Skeletal muscle tissue (tissue), 4 donors: ENCODE measurements around the gene DEGS2. TPM values are rescaled to one million over a fixed set of nuclear protein-coding genes. Genes with fewer than 3 reads are reported as not detected.

ENCODE experiments used
- H3K27ac ChIP-seq: one replicate; pipeline ENCODE4 v1.7.0; 2013; ENCODE audit warnings: mild to moderate bottlenecking, low read depth, low read length, inconsistent platforms
- H3K27me3 ChIP-seq, 3 donors: one replicate each; pipeline ENCODE4 v1.7.0; 2013; ENCODE audit warnings: low read length in 3 of 3; ENCODE audit not compliant: control insufficient read depth in 3 of 3, insufficient read depth in 3 of 3
- H3K36me3 ChIP-seq, 3 donors: one replicate each; pipeline ENCODE4 v1.7.0; 2013; ENCODE audit warnings: low read length in 3 of 3; ENCODE audit not compliant: control insufficient read depth in 3 of 3, insufficient read depth in 3 of 3
- H3K4me1 ChIP-seq, 3 donors: one replicate each; pipeline ENCODE4 v1.7.0; 2013; ENCODE audit warnings: low read length in 3 of 3, mild to moderate bottlenecking in 3 of 3; ENCODE audit not compliant: control insufficient read depth in 3 of 3, insufficient read depth in 3 of 3
- H3K4me3 ChIP-seq, 3 donors: one replicate each; pipeline ENCODE4 v1.7.0; 2013; ENCODE audit warnings: low read length in 3 of 3
- H3K9ac ChIP-seq, 3 donors: one replicate each; pipeline ENCODE4 v1.7.0; 2013; ENCODE audit warnings: low read length in 3 of 3, mild to moderate bottlenecking in 3 of 3, moderate library complexity in 2 of 3, low read depth in 1 of 3
- H3K9me3 ChIP-seq, 3 donors: one replicate each; pipeline ENCODE4 v1.7.0; 2013; ENCODE audit warnings: low read length in 3 of 3; ENCODE audit not compliant: control insufficient read depth in 3 of 3
- total RNA-seq: library from RNA; depleted of rRNA; stranded (reverse); fragments of >200 nt; gene quantifications from one replicate; pipeline ENCODE4 v1.2.3, GENCODE V29; 2014
- donor health status: Osteomylitis.

DEGS2 gene
- total RNA-seq, 1 donor from 2014 or later, result 0.52 TPM

DNA sequence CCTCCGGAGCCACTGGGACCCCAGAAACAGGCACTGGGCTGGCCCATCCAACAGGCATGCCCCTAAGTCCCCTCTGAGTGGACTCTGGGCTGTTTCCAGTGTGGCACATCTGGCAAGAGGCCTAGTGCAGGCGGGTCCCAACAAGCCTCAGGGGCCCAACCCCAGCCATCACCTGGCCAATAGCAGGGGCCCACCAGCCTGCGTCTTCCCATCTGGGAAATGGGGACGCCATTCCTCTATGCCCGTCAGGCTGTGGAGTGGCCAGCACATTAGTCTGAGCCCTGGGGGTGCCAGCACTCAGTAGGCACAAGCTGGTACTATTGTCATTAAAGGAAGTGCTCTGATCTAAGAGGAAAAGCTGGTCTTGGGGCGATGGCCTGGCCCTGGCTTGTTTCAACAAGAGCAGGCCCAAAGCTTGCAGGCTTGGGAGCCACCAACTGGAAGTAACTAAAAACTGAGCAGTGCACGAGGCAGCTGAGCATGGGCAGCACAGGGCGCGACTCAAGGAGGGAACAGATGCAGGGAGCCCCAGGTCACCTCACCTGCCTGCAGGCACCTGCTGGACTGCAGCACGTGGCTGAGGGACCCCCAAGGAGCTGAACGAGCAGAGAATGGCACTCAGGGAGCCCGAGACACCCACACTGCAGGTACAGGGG, 8.4 kb downstream of the DEGS2 start:
- H3K27ac ChIP-seq, result no peak overlapping the region
- peaks cover 0 to 7% (median 6%) of the 10 kb centered on the region in 3 donors for H3K9me3 ChIP-seq
- H3K4me3 ChIP-seq, result no peak overlapping the region
- no peaks in the 10 kb centered on the region for H3K4me1 ChIP-seq
- H3K36me3 ChIP-seq, result no peaks in the 10 kb centered on the region
- H3K27me3 ChIP-seq, result peaks cover 5 to 13% (median 13%) of the 10 kb centered on the region in 3 donors
- no peak overlapping the region for H3K9ac ChIP-seq

DNA sequence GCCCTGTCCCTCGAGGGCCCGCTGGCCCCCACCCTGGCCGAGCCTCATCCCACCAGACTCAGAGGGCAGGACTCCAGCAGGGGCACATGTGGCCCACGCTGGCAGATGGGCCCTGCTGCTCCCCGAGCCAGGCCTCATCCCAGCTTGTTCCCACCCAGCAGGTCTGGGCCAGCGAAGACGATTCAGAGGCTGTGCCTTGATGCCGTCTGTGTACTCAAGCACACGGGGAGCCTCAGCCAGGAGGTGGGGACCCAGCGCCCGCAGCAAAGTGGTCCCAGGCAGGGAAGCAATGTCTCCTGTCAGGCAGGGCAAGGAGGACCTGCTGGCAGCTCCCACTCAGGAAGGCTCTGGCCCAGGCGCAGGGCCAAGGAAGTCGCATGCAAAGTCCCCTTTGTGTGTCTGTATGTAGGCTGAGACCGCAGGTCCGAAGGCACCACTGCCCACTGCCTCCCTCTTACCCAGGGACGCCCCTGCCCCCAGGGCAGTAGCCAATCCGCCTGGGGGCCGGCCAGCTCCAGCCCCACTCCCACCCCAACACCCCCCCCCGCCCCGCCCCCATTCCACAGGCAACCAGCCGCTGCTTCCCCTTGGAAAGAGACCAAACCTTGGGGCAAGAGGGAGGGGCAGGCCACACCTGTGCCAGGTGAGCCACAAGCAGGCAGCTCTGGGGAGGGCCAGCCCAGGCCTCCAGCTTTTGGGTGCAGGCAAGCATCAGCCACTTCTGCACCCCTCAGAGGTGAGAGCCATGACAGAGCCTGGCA, 9.4 kb downstream of the DEGS2 start:
- H3K36me3 ChIP-seq, result no peaks in the 10 kb centered on the region
- peaks cover 5 to 13% (median 13%) of the 10 kb centered on the region in 3 donors for H3K27me3 ChIP-seq
- H3K4me3 ChIP-seq, result no peak overlapping the region
- peaks cover 0 to 6% (median 5%) of the 10 kb centered on the region in 3 donors for H3K9me3 ChIP-seq
- no peak overlapping the region for H3K9ac ChIP-seq
- H3K4me1 ChIP-seq, result no peaks in the 10 kb centered on the region
- no peak overlapping the region for H3K27ac ChIP-seq

GRCh38 chr14:100148837-100149731, 10.4 kb downstream of the DEGS2 start:
- Histone ChIP-seq H3K27ac (no peak overlapping the region), H3K36me3 (no peaks in the 10 kb centered on the region), H3K4me1 (no peaks in the 10 kb centered on the region), H3K4me3 (no peak overlapping the region), H3K27me3 (peaks cover 5 to 13% (median 13%) of the 10 kb centered on the region in 3 donors), H3K9me3 (no peaks in the 10 kb centered on the region), H3K9ac (no peak overlapping the region)

DNA sequence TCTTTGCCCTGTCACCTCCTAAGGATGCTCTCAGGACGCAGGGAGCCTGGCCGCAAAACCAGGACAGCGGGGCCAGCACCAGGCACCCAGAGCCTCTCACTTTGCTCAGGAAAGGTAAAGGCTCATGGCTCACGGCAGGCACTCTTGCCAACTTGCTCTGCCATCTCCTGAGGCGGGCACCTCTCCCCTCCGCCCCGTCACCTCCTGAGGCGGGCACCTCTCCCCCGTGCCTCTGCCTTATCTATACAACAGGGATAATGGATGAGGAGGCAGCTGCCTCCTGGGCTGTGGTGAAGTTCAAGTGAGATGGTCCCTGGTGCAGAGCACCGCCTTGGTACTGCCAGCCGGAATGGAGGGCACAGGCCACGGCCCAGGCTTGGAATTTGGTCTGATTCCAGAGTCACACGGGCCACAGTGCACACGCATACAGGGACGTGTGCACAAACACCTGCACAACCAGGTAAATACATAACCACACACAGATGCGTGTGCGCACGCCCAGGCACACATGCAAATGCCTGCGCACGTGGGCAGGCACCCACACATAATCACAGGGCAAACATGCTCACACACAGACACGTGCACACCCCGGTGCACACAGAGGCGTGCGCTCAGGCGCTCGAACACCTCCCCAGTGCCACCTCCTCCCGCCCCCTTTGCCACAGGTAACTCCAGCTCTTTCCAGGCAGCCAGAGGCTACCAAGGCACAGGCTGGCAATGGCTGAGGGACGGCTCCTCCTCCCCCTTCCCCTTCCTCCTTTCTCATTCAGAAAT, 11.6 kb downstream of the DEGS2 start:
- H3K4me1 ChIP-seq, result no peaks in the 10 kb centered on the region
- no peak overlapping the region for H3K4me3 ChIP-seq
- no peak overlapping the region for H3K27ac ChIP-seq
- peaks cover 0 to 2% (median 0%) of the 10 kb centered on the region in 3 donors for H3K36me3 ChIP-seq
- H3K9ac ChIP-seq, result no peak overlapping the region
- H3K9me3 ChIP-seq, result no peaks in the 10 kb centered on the region
- peaks cover 5 to 13% (median 13%) of the 10 kb centered on the region in 3 donors for H3K27me3 ChIP-seq

DNA sequence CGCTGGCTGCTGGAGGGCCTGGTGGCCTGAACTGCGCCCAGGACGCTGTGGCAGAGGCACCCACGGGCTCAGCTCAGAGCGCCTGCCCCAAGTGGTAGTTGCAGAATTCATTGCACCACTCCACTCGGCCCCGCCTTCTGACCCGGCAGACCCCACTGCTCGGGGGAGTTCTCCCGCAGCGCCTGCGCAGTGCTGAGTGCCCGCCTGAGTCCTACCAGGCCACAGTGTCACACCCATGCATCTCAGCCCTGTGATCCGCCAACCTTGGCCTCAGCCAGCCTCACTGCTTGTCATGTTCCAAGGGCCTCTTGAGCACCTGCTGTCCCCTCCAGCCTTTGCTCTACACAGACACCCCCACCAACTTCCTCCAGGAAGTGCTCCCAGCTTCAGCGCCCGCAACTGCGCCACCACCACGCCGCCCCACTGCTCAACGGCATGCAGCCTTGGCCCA, 12.2 kb downstream of the DEGS2 start:
- no peaks in the 10 kb centered on the region for H3K9me3 ChIP-seq
- H3K9ac ChIP-seq, result no peak overlapping the region
- H3K27me3 ChIP-seq, result peaks cover 5 to 13% (median 13%) of the 10 kb centered on the region in 3 donors
- no peak overlapping the region for H3K27ac ChIP-seq
- H3K4me1 ChIP-seq, result peaks cover 0 to under 1% (median 0%) of the 10 kb centered on the region in 3 donors
- peaks cover 0 to 2% (median 0%) of the 10 kb centered on the region in 3 donors for H3K36me3 ChIP-seq
- no peak overlapping the region for H3K4me3 ChIP-seq

DNA sequence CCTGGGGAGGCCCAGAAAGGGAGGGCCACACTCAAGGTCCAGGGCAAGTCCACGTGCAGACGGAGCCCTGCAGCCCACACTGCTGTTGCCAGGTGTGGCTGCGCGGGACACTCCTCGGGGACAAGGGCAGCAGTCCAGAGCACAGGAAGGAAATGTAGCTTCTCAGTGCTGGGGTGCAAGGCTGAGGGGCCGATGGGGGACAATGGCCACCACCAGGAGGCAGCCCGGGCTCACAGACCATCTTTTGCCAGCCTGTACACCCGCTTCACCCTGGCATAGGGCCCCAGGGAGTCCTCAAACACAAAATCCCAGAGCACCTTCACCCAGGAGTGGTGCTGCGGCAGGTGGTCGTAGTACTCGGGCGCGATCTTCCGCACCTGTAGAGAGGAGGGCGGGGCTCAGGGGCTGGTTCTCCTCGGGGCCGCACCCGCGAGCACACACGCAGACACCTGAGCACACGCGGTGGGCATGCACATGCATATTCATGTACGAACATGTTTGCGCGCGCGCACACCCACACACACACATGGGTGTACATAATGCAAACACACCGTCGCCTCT, 12.8 kb downstream of the DEGS2 start:
- H3K4me3 ChIP-seq, result no peak overlapping the region
- no peak overlapping the region for H3K9ac ChIP-seq
- H3K4me1 ChIP-seq, result peaks cover 0 to 5% (median 0%) of the 10 kb centered on the region in 3 donors
- H3K27me3 ChIP-seq, result peaks cover 5 to 11% (median 8%) of the 10 kb centered on the region in 3 donors
- H3K27ac ChIP-seq, result no peak overlapping the region
- H3K36me3 ChIP-seq, result peaks cover 0 to 3% (median 2%) of the 10 kb centered on the region in 3 donors
- no peaks in the 10 kb centered on the region for H3K9me3 ChIP-seq

- no peaks in the 10 kb centered on the region for H3K9me3 ChIP-seq
- H3K4me1 ChIP-seq, result peaks cover 0 to 7% (median 0%) of the 10 kb centered on the region in 3 donors
- H3K27me3 ChIP-seq, result peaks cover 5 to 11% (median 8%) of the 10 kb centered on the region in 3 donors
- H3K4me3 ChIP-seq, result no peak overlapping the region
- H3K9ac ChIP-seq, result no peak overlapping the region
- peaks cover 0 to 3% (median 2%) of the 10 kb centered on the region in 3 donors for H3K36me3 ChIP-seq
- no peak overlapping the region for H3K27ac ChIP-seq
Observed at GRCh38 chr14:100145682-100146464, 13.6 kb downstream of the DEGS2 start.

DNA sequence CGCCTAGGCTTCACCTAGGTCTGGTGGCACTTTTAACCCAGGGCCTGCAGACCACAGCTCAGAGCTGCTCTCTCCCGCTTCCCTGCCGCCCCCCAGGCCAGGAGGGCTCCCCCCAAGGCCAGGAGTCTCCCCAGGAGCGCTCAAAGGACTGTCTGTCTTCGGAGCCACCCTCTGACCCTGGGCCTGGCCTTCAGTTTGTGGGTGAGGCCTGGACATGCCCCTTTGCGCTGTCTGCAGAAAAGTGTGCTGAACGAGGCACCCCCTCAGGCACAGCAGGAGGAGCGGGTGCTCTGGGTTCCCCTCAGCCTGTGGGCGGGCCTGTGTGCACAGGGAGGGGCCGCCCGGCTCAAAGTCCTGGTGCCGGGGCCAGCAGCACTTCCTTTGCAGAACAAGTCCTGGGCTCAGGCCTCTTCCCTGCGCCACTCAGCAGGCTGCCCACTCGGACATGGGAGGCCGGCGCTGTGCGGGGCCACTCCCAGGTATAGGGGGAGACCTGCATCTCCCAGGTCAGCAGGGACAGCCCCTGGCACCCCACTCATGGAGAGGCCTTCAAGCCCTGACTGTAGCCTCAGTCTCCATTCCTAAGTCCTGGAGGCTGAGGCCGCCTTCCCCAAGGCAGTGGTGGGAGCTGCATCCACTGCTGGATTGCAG, 14.3 kb downstream of the DEGS2 start:
- no peaks in the 10 kb centered on the region for H3K9me3 ChIP-seq
- no peak overlapping the region for H3K27ac ChIP-seq
- H3K27me3 ChIP-seq, result peaks cover 5 to 8% (median 7%) of the 10 kb centered on the region in 3 donors
- H3K9ac ChIP-seq, result no peak overlapping the region
- H3K4me3 ChIP-seq, result no peak overlapping the region
- peaks cover 0 to 7% (median 0%) of the 10 kb centered on the region in 3 donors for H3K4me1 ChIP-seq
- H3K36me3 ChIP-seq, result peaks cover 0 to 3% (median 2%) of the 10 kb centered on the region in 3 donors
